Measurements from ENCODE around the gene RCAN2. TPM values are rescaled to one million over a fixed set of nuclear protein-coding genes. Genes with fewer than 3 reads are reported as not detected.

The RCAN2 gene
- total and polyA plus RNA-seq, 9 donors, result 12.0 to 75.3 (median 16.7) TPM

DNA sequence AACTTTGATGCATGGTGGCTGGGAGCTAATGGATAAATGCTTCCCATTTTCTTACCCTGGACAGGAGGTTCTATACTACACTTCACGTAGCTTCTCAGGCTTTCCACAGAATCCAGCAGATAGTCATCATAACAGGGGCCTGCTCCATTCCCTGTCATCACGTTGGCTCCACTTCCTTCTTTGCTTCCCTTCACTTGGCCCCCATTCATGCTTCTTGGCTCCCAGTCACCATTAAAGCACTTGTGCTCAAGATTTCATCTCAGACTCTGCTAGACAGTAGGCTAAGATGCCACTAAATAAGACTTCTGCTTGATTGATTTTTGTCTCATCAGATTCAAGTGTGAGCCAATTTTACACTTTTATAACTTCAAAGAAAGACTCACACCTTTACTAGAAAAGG, 186.0 kb downstream of the RCAN2 start:
- no peak overlapping the region for H3K27ac ChIP-seq
- no peak for TF ChIP-seq EP300 (IDR thresholded peaks at IDR 0.05)
- TF ChIP-seq, protein P1, sequence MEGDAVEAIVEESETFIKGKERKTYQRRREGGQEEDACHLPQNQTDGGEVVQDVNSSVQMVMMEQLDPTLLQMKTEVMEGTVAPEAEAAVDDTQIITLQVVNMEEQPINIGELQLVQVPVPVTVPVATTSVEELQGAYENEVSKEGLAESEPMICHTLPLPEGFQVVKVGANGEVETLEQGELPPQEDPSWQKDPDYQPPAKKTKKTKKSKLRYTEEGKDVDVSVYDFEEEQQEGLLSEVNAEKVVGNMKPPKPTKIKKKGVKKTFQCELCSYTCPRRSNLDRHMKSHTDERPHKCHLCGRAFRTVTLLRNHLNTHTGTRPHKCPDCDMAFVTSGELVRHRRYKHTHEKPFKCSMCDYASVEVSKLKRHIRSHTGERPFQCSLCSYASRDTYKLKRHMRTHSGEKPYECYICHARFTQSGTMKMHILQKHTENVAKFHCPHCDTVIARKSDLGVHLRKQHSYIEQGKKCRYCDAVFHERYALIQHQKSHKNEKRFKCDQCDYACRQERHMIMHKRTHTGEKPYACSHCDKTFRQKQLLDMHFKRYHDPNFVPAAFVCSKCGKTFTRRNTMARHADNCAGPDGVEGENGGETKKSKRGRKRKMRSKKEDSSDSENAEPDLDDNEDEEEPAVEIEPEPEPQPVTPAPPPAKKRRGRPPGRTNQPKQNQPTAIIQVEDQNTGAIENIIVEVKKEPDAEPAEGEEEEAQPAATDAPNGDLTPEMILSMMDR (IDR thresholded peaks at IDR 0.05), result no peak
- TF ChIP-seq POLR2A (IDR thresholded peaks at IDR 0.05), result no peak
- H3K27me3 ChIP-seq, result no peaks in the 10 kb centered on the region
- 84 to 95% (median 87%) methylated on average over 2 of the region's 2 CpGs for WGBS, 3 donors
- H3K4me3 ChIP-seq, result no peak overlapping the region
- no peaks in the 10 kb centered on the region for H3K9me3 ChIP-seq
- intact Hi-C loops (cut with DNase I), result no loop called here
- no peaks in the 10 kb centered on the region for H3K36me3 ChIP-seq
- no peak for DNase-seq
- H3K4me1 ChIP-seq (ENCODE audit: insufficient read depth), result no peaks in the 10 kb centered on the region

DNA sequence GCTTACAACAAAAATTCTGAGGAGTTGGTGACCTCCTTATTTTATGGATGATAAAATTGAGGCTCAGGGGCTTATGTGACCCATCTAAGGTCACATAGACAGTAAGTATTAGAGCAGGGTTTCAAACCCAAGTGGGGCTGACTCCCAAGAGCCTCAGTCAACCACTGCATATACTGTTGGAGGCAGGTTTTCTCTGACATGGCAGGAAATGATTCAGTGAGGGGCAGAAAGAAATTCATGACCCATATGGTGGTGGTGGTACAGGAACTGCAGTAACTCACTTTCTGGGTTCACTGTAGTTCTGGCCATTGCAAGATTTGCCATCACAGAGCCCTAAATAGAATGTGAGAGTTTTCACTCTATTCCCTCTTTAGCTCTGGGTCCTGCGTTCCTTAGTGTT, 188.4 kb downstream of the RCAN2 start:
- 88 to 100% (median 97%) methylated on average over 1 of the region's 1 CpG for WGBS, 3 donors
- intact Hi-C loops (cut with DNase I), result no loop called here

DNA sequence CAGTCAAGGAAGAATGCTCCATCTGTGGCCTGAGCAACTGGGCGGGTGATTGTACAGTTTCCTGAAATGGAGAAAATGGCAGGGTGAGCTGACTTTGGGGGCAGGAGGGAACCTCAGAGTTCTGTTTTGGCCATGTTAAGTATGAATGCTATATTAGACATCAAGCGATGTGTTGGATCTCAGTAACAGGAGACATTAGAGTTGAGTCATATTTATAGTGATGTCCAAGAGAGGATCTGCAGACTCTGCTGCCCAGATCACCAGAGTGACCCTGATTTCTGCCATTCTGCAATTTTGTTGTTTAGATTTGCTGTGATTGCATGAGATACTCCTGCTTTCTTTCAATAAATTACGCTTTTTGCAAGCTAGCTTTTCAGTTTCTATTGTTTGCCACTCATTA, 189.1 kb downstream of the RCAN2 start:
- no peak for DNase-seq
- no peaks in the 10 kb centered on the region for H3K36me3 ChIP-seq
- H3K27ac ChIP-seq, result no peak overlapping the region
- TF ChIP-seq POLR2A (IDR thresholded peaks at IDR 0.05) (no peak), EP300 (IDR thresholded peaks at IDR 0.05) (no peak)
- TF ChIP-seq, protein P1 (IDR thresholded peaks at IDR 0.05), result no peak
- no peak overlapping the region for H3K4me3 ChIP-seq
- H3K4me1 ChIP-seq (ENCODE audit: insufficient read depth), result no peaks in the 10 kb centered on the region
- 96 to 98% (median 97%) methylated on average over 3 of the region's 3 CpGs for WGBS, 3 donors
- no peaks in the 10 kb centered on the region for H3K27me3 ChIP-seq
- intact Hi-C loops (cut with DNase I), result no loop called here
- no peaks in the 10 kb centered on the region for H3K9me3 ChIP-seq

More for the DNA sequence above, 188.4 kb downstream of the RCAN2 start:
- TF ChIP-seq POLR2A (IDR thresholded peaks at IDR 0.05) (no peak), EP300 (IDR thresholded peaks at IDR 0.05) (no peak)
- TF ChIP-seq, protein P1 (IDR thresholded peaks at IDR 0.05), result no peak
- H3K9me3 ChIP-seq, result no peaks in the 10 kb centered on the region
- no peak for DNase-seq
- H3K27ac ChIP-seq, result no peak overlapping the region
- H3K4me3 ChIP-seq, result no peak overlapping the region
- H3K4me1 ChIP-seq (ENCODE audit: insufficient read depth), result no peaks in the 10 kb centered on the region
- no peaks in the 10 kb centered on the region for H3K27me3 ChIP-seq
- no peaks in the 10 kb centered on the region for H3K36me3 ChIP-seq

DNA sequence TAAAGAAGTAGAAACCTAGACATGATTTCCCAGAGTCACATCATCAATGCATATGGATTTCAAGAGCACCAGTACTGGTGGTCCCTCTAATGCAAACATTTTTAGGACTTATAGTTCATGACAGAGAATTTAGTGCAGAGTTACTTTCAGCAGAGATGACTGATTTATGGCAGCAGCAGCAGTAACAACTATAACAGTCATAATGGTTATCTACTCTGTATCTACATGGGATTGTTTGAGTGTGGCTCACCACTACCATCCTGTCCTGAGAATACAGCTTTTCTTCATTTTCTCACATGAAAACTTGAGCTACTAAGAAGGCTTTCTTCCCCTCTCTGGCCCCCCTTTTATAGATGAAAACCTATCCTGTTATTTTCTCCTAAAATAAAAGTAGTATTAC, 192.0 kb downstream of the RCAN2 start:
- intact Hi-C loops (cut with DNase I), result no loop called here
- Histone ChIP-seq H3K27me3 (no peaks in the 10 kb centered on the region), H3K4me3 (no peak overlapping the region), H3K36me3 (no peaks in the 10 kb centered on the region), H3K4me1 (ENCODE audit: insufficient read depth) (no peaks in the 10 kb centered on the region), H3K27ac (no peak overlapping the region), H3K9me3 (no peaks in the 10 kb centered on the region)
- DNase-seq, result no peak
- TF ChIP-seq EP300 (IDR thresholded peaks at IDR 0.05), result no peak
- TF ChIP-seq, protein P1 (IDR thresholded peaks at IDR 0.05), result no peak
- no peak for TF ChIP-seq POLR2A (IDR thresholded peaks at IDR 0.05)

DNA sequence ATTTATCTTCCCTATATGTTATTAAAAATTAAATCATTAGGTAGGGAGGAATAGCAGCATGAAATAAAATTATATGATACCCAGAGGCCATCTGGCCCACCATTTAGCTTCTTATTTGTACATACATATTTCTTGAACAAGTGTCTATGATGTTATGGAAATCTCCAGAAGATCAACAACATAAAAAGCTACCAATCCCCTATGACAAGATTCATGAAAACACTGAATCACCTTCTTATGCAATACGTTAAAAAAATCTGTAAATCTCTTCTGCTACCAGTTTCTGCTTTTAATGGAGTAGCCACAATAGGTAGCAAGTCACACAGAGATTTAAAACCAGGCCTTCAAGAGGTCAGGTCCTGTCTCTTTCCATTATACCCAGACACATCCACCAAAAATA, 194.7 kb downstream of the RCAN2 start:
- no peaks in the 10 kb centered on the region for H3K27me3 ChIP-seq
- no peak overlapping the region for H3K27ac ChIP-seq
- no peaks in the 10 kb centered on the region for H3K9me3 ChIP-seq
- no peaks in the 10 kb centered on the region for H3K4me1 ChIP-seq (ENCODE audit: insufficient read depth)
- H3K36me3 ChIP-seq, result no peaks in the 10 kb centered on the region
- intact Hi-C loops (cut with DNase I), result no loop called here
- H3K4me3 ChIP-seq, result no peak overlapping the region
- TF ChIP-seq POLR2A (IDR thresholded peaks at IDR 0.05), result no peak
- TF ChIP-seq, protein P1 (IDR thresholded peaks at IDR 0.05), result no peak
- TF ChIP-seq EP300 (IDR thresholded peaks at IDR 0.05), result no peak
- DNase-seq, result no peak
- WGBS, 3 donors, result 32 to 60% (median 48%) methylated on average over 1 of the region's 1 CpG

All from ovary (tissue), 9 donors.